OCI-LY1 (cell line): Measurements from ENCODE around the gene SLC25A13.

Source experiments
- H2AFZ ChIP-seq: fragments of 200-600 bp; sonication (generic), shearing (Covaris generic); 2 replicates; pipeline ENCODE4 v1.6.0; 2014; ENCODE audit warnings: antibody characterized with exemption, mild to moderate bottlenecking, low read length
- H3F3A ChIP-seq: fragments of 200-600 bp; sonication (generic), shearing (Covaris generic); 2 replicates; pipeline ENCODE4 v1.6.0; 2014; ENCODE audit warnings: mild to moderate bottlenecking, antibody characterized with exemption, low read length, moderate library complexity; ENCODE audit not compliant: insufficient read depth
- H3K27ac ChIP-seq: fragments of 200-600 bp; sonication (generic); 2 replicates; pipeline ENCODE4 v1.5.1; 2014; ENCODE audit warnings: low read length, mixed run types, mild to moderate bottlenecking, low read depth; ENCODE audit not compliant: poor library complexity, severe bottlenecking
- H3K27me3 ChIP-seq: fragments of 200-600 bp; sonication (generic); 2 replicates; pipeline ENCODE4 v1.6.0; 2014; ENCODE audit warnings: antibody characterized with exemption, mild to moderate bottlenecking, low read length, moderate library complexity; ENCODE audit not compliant: insufficient read depth
- H3K36me3 ChIP-seq: fragments of 200-600 bp; sonication (generic); 2 replicates; pipeline ENCODE4 v1.6.1; 2014; ENCODE audit warnings: mild to moderate bottlenecking, antibody characterized with exemption, low read length, moderate library complexity, mixed read lengths; ENCODE audit not compliant: insufficient read depth
- H3K4me1 ChIP-seq: fragments of 200-600 bp; sonication (generic); 2 replicates; pipeline ENCODE4 v1.5.1; 2014; ENCODE audit warnings: mild to moderate bottlenecking, low read length, moderate library complexity; ENCODE audit not compliant: insufficient read depth, severe bottlenecking
- H3K4me2 ChIP-seq: fragments of 200-600 bp; sonication (generic), shearing (Covaris generic); 2 replicates; pipeline ENCODE4 v1.6.1; 2014; ENCODE audit warnings: low read length
- H3K4me3 ChIP-seq: fragments of 200-600 bp; sonication (generic); 2 replicates; pipeline ENCODE4 v1.5.1; 2014; ENCODE audit warnings: low read length, low read depth, mild to moderate bottlenecking, mixed read lengths; ENCODE audit not compliant: poor library complexity, severe bottlenecking
- H3K79me2 ChIP-seq: fragments of 200-600 bp; shearing (Covaris generic); 2 replicates; pipeline ENCODE4 v1.6.1; 2016; ENCODE audit warnings: mixed run types, low read length, mixed read lengths; ENCODE audit not compliant: insufficient read depth
- H3K9ac ChIP-seq: fragments of 200-600 bp; sonication (generic), shearing (Covaris generic); 2 replicates; pipeline ENCODE4 v1.6.1; 2014; ENCODE audit warnings: mild to moderate bottlenecking, low read length, mixed read lengths
- H3K9me2 ChIP-seq: fragments of 200-600 bp; sonication (generic), shearing (Covaris generic); 2 replicates; pipeline ENCODE4 v1.6.1; 2014; ENCODE audit warnings: low read depth, mild to moderate bottlenecking, low read length, mixed read lengths
- H3K9me3 ChIP-seq: fragments of 200-600 bp; shearing (Covaris generic); 2 replicates; pipeline ENCODE4 v1.6.1; 2014; ENCODE audit warnings: low read length, mixed read lengths
- H4K20me1 ChIP-seq: fragments of 200-600 bp; sonication (generic), shearing (Covaris generic); 2 replicates; pipeline ENCODE4 v1.6.0; 2016; ENCODE audit warnings: mild to moderate bottlenecking, low read length; ENCODE audit not compliant: insufficient read depth
- EZH2 ChIP-seq: fragments of 200-600 bp; sonication (generic), shearing (Covaris generic); IDR thresholded peaks from 2 replicates; pipeline ENCODE4 v1.8.0; 2017; ENCODE audit warnings: borderline replicate concordance, mixed run types, mild to moderate bottlenecking, antibody characterized with exemption, low read length, moderate library complexity, mixed read lengths
- TF ChIP-seq, protein P1 (sequence below): fragments of 200-600 bp; sonication (generic), shearing (Covaris generic); IDR thresholded peaks from 2 replicates; pipeline ENCODE4 v1.5.1; 2017; ENCODE audit warnings: mild to moderate bottlenecking, antibody characterized with exemption, low read length, moderate library complexity, mixed read lengths

SLC25A13 gene

DNA sequence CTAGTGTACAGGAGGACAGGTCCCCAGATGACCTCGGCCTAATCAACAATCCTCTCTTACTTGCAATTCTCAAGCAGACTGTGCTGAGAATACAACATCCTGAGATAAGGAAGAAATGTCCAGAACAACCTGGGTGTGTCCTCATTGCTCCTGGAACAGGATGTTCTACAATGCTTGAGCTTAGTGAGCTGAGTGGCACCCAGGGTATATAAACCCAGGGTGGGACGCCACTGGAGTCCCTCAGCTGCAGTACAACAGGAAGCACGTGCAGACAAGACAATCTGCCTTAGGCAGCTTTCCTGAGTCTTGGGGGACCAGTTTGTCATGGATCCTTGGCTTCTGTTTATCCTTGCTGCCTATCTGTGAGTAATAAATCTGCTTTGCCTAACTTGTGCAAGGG, 27.7 kb upstream of the SLC25A13 start:
- no peaks in the 10 kb centered on the region for H3K36me3 ChIP-seq
- H3K9me2 ChIP-seq, result no peaks in the 10 kb centered on the region
- H3K9ac ChIP-seq, result no peak overlapping the region
- H3K4me3 ChIP-seq, result no peak overlapping the region
- no peaks in the 10 kb centered on the region for H3F3A ChIP-seq
- no peak overlapping the region for H3K4me2 ChIP-seq
- TF ChIP-seq, protein P1, sequence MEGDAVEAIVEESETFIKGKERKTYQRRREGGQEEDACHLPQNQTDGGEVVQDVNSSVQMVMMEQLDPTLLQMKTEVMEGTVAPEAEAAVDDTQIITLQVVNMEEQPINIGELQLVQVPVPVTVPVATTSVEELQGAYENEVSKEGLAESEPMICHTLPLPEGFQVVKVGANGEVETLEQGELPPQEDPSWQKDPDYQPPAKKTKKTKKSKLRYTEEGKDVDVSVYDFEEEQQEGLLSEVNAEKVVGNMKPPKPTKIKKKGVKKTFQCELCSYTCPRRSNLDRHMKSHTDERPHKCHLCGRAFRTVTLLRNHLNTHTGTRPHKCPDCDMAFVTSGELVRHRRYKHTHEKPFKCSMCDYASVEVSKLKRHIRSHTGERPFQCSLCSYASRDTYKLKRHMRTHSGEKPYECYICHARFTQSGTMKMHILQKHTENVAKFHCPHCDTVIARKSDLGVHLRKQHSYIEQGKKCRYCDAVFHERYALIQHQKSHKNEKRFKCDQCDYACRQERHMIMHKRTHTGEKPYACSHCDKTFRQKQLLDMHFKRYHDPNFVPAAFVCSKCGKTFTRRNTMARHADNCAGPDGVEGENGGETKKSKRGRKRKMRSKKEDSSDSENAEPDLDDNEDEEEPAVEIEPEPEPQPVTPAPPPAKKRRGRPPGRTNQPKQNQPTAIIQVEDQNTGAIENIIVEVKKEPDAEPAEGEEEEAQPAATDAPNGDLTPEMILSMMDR, result no peak
- TF ChIP-seq EZH2, result no peak
- no peaks in the 10 kb centered on the region for H3K4me1 ChIP-seq
- no peaks in the 10 kb centered on the region for H3K9me3 ChIP-seq
- H3K79me2 ChIP-seq, result no peaks in the 10 kb centered on the region
- no peak overlapping the region for H2AFZ ChIP-seq
- no peaks in the 10 kb centered on the region; the same call in 1 of the 2 replicates for H3K27me3 ChIP-seq
- H4K20me1 ChIP-seq, result no peaks in the 10 kb centered on the region
- H3K27ac ChIP-seq, result no peak overlapping the region

DNA sequence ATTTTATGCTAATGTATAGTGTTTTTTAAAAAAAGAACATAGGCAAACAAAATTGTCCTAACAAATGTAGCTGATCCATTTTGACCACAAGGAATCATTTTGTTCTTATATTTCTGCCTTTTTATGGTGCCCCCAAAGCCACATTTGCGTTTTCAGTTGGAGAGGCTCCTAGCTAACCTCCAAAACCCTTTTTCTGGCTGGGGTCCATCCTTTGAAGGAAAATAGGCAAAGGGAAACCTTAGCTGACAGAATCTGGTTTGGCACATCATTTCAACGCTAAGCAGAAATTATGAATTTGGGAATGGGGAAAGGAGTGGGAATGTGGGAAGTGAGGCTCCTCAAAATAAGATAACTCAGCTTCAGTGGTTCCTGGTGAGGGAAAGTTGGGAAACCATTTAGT, 25.6 kb upstream of the SLC25A13 start:
- Histone ChIP-seq H3F3A (no peaks in the 10 kb centered on the region), H3K27ac (no peak overlapping the region), H3K36me3 (no peaks in the 10 kb centered on the region), H2AFZ (no peak overlapping the region), H3K4me2 (no peak overlapping the region), H3K9me2 (no peaks in the 10 kb centered on the region), H3K9ac (no peak overlapping the region), H4K20me1 (no peaks in the 10 kb centered on the region), H3K79me2 (no peaks in the 10 kb centered on the region), H3K4me1 (no peaks in the 10 kb centered on the region), H3K27me3 (no peaks in the 10 kb centered on the region; the same call in 1 of the 2 replicates), H3K9me3 (no peaks in the 10 kb centered on the region), H3K4me3 (no peak overlapping the region)
- TF ChIP-seq EZH2, result no peak
- TF ChIP-seq, protein P1, result no peak

DNA sequence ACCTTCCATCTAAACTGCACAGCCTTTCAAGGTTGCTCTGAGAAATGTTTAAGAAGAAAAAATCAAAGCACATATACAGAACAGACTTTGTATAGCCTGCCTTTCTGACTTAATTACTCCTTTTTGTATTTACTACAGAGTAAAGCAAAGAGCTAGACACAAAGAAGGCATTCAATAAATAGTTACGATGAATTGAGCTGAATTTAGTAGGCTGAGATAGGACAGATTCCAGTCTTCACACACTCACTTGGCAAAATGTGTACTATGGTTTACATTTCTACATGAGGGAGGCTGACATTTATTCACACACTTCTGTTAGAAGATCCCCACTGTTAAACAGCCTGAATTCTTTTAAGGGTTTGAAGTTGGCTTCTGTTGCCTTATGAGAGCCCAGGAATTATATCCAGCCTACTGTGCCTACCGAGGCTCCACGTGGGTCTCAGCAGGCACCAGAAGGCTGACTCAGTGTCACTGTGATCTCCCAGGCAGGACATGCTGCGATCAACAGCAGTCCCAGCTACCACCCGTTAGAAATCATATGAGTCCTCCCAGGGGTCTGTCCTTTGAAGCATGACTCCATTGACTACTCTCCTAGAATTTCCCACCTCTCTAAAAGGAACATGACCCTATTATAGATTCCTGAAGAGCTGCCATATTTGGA, 24.5 kb upstream of the SLC25A13 start:
- Histone ChIP-seq H3K36me3 (no peaks in the 10 kb centered on the region), H3K9me2 (no peaks in the 10 kb centered on the region), H3K27ac (no peak overlapping the region), H3K4me1 (no peaks in the 10 kb centered on the region), H3K4me3 (no peak overlapping the region), H2AFZ (no peak overlapping the region), H3K27me3 (no peaks in the 10 kb centered on the region; the same call in 1 of the 2 replicates), H3K4me2 (no peak overlapping the region), H3F3A (no peaks in the 10 kb centered on the region), H3K9me3 (no peaks in the 10 kb centered on the region), H4K20me1 (no peaks in the 10 kb centered on the region), H3K9ac (no peak overlapping the region), H3K79me2 (no peaks in the 10 kb centered on the region)
- TF ChIP-seq, protein P1, result no peak
- no peak for TF ChIP-seq EZH2
